Measurements from ENCODE around the gene MICAL1. TPM values are rescaled to one million over a fixed set of nuclear protein-coding genes. Genes with fewer than 3 reads are reported as not detected.

Gene MICAL1
- total RNA-seq = 21.5 and 40.1 TPM in 2 replicates

- H3K4me3 ChIP-seq (ENCODE audit: low read depth, low read length) = peak within 1 kb of the TSS; percentile 89
- no peak for DNase-seq (ENCODE audit: low read depth)
- TF ChIP-seq, protein P1, sequence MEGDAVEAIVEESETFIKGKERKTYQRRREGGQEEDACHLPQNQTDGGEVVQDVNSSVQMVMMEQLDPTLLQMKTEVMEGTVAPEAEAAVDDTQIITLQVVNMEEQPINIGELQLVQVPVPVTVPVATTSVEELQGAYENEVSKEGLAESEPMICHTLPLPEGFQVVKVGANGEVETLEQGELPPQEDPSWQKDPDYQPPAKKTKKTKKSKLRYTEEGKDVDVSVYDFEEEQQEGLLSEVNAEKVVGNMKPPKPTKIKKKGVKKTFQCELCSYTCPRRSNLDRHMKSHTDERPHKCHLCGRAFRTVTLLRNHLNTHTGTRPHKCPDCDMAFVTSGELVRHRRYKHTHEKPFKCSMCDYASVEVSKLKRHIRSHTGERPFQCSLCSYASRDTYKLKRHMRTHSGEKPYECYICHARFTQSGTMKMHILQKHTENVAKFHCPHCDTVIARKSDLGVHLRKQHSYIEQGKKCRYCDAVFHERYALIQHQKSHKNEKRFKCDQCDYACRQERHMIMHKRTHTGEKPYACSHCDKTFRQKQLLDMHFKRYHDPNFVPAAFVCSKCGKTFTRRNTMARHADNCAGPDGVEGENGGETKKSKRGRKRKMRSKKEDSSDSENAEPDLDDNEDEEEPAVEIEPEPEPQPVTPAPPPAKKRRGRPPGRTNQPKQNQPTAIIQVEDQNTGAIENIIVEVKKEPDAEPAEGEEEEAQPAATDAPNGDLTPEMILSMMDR (conservative IDR thresholded peaks at IDR 0.05; ENCODE audit: low read depth, low read length) = peak; percentile 31
Measured at GRCh38 chr6:109455437-109456110, at the start of gene MICAL1. Gene MICAL1, minus strand, starts transcription at chr6:109455772. Its CDS starts 1,576 bp downstream, at chr6:109454196.

DNA sequence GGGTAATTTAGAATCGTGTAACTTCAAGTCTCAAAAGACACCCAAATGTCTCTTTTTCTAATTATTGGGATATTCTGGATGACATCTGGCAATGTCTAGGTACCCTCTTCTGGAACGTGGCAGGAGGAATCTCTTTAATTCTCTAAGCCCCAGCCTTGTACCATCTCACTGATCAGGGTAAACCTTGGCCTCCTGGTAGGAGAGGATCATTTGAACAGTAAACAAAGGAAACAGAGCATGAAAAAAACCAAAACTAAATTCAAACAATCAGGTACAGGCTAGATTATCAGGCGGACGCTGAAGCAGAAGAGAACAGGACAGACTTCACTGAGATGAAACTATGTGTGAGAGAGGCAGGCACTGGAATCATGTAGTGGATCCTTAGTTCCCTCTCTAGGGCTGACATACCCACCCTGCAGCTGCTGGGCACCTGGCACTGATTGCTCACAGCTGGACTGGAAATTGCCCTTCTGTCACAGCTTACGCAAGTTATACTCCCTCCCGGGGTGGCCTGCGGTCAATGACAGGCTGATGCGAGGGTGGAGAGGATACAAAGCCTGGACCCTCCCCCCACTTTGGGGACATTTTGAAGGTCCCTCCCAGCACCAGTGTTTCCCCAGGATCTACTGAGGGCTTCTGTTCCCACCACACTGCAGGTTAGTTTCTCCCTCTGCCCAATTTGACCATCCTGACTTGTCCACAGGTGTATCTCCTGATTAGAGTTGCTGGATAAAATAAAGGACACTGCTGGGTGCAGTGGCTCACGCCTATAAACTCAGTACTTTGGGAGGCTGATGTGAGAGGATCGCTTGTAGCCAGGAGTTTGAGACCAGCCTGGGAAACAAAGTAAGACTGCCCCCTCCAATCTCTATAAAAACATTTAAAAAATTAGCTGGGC, 48.0 kb upstream of the MICAL1 start:
- DNase-seq (ENCODE audit: low read depth) = no peak
- TF ChIP-seq, protein P1 (conservative IDR thresholded peaks at IDR 0.05; ENCODE audit: low read depth, low read length) = no peak
- H3K4me3 ChIP-seq (ENCODE audit: low read depth, low read length) = no peak overlapping the region

GRCh38 chr6:109498936-109499335, 43.4 kb upstream of the MICAL1 start:
- TF ChIP-seq, protein P1 (conservative IDR thresholded peaks at IDR 0.05; ENCODE audit: low read depth, low read length) = no peak
- no peak for DNase-seq (ENCODE audit: low read depth)
- H3K4me3 ChIP-seq (ENCODE audit: low read depth, low read length) = no peak overlapping the region

DNA sequence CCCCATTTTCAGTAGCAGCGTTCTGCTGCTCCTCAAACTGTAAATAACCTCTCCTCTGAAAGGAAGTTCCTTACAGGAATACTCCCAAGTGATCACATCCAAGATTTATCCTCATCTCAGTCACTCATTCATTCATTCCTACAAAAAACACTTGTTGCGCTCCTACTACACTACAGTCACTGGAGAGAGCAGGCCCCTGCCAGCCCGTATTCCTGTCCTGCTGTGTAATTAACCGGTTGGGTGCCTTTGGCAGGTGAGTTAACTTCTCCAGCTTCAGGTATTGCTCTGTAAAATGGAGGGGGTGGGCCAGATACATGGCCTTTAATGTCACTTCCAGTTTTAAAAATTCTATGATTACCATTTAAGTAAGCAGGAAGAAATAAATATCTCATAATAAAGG, 42.5 kb upstream of the MICAL1 start:
- H3K4me3 ChIP-seq (ENCODE audit: low read depth, low read length) = no peak overlapping the region

GRCh38 chr6:109496036-109496772, 40.6 kb upstream of the MICAL1 start:
- no peak overlapping the region for H3K4me3 ChIP-seq (ENCODE audit: low read depth, low read length)
- no peak for DNase-seq (ENCODE audit: low read depth)
- TF ChIP-seq, protein P1 (conservative IDR thresholded peaks at IDR 0.05; ENCODE audit: low read depth, low read length) = no peak

More for the DNA sequence above, 42.5 kb upstream of the MICAL1 start:
- no peak for DNase-seq (ENCODE audit: low read depth)
- TF ChIP-seq, protein P1 (conservative IDR thresholded peaks at IDR 0.05; ENCODE audit: low read depth, low read length) = no peak

DNA sequence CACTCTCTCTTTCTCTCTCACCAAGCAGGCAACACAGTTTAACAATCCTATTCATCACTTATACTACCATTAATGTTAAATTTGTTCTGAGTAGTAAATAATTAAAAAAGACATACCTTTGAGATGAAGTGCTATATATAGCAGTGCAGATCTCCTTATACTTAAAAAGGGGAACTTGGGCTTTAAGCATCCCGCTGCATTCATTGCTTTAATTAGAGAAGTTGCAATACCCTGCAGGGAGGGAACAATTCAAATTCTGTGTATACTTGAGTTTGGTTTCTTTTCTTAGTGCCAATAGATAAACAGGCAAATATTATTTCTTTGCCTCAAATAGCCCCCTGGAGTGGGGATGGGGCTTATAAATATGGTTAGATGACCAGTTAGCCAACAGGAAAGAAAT, 38.3 kb upstream of the MICAL1 start:
- DNase-seq (ENCODE audit: low read depth) = no peak
- H3K4me3 ChIP-seq (ENCODE audit: low read depth, low read length) = no peak overlapping the region
- TF ChIP-seq, protein P1 (conservative IDR thresholded peaks at IDR 0.05; ENCODE audit: low read depth, low read length) = no peak
